Measurements from ENCODE around the gene SLC9A8.
"Not testable (repeated sequence)": the region's sequence is repeated elsewhere in the genome, so short reads cannot be mapped to it uniquely, and the experiment has no call there.

SLC9A8 gene

DNA sequence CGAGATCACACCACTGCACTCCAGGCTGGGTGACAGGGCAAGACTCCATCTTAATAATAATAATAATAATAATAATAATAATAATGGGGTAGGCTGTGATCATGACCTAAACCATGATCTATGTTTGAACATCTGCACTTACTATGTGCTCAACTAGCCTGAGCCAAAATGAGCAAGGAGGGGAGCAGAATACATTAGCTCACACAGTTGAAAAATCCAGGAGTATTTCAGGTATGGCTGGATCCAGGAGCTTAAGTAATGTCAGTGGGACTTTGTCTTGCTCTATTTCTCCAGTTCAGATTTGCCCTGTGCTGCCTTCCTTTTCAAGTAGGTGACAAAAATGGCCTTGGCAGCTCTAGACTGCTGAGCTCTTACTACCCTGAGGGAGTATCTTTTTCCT, 32.7 kb upstream of the SLC9A8 start:
- Histone ChIP-seq H3K4me2 (ENCODE audit: low read depth, low read length, poor library complexity, severe bottlenecking) (no peak overlapping the region), H4K20me1 (ENCODE audit: low read depth, low read length) (no peaks in the 10 kb centered on the region), H3K9ac (ENCODE audit: low read length) (no peak overlapping the region), H3K27ac (ENCODE audit: low read depth, low read length) (no peak overlapping the region), H3K36me3 (ENCODE audit: low read length) (no peaks in the 10 kb centered on the region), H3F3A (ENCODE audit: insufficient read depth) (peaks cover 12% of the 10 kb centered on the region), H3K27me3 (ENCODE audit: low read length) (no peaks in the 10 kb centered on the region), H2AFZ (ENCODE audit: low read depth, low read length, severe bottlenecking) (no peak overlapping the region), H3K9me2 (replicated peaks; ENCODE audit: insufficient read depth, low read length) (no peaks in the 10 kb centered on the region), H3K79me2 (ENCODE audit: insufficient read depth, low read length) (no peaks in the 10 kb centered on the region), H3K9me3 (ENCODE audit: insufficient read depth, low read length) (no peaks in the 10 kb centered on the region), H3K4me3 (ENCODE audit: insufficient read depth, low read length, poor library complexity, severe bottlenecking) (no peak overlapping the region)
- no peak for TF ChIP-seq EZH2phosphoT487 (conservative IDR thresholded peaks at IDR 0.05; ENCODE audit: low read length)
- TF ChIP-seq, protein P1, sequence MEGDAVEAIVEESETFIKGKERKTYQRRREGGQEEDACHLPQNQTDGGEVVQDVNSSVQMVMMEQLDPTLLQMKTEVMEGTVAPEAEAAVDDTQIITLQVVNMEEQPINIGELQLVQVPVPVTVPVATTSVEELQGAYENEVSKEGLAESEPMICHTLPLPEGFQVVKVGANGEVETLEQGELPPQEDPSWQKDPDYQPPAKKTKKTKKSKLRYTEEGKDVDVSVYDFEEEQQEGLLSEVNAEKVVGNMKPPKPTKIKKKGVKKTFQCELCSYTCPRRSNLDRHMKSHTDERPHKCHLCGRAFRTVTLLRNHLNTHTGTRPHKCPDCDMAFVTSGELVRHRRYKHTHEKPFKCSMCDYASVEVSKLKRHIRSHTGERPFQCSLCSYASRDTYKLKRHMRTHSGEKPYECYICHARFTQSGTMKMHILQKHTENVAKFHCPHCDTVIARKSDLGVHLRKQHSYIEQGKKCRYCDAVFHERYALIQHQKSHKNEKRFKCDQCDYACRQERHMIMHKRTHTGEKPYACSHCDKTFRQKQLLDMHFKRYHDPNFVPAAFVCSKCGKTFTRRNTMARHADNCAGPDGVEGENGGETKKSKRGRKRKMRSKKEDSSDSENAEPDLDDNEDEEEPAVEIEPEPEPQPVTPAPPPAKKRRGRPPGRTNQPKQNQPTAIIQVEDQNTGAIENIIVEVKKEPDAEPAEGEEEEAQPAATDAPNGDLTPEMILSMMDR (IDR thresholded peaks at IDR 0.05; ENCODE audit: insufficient read depth, low read length, poor library complexity, severe bottlenecking): no peak

DNA sequence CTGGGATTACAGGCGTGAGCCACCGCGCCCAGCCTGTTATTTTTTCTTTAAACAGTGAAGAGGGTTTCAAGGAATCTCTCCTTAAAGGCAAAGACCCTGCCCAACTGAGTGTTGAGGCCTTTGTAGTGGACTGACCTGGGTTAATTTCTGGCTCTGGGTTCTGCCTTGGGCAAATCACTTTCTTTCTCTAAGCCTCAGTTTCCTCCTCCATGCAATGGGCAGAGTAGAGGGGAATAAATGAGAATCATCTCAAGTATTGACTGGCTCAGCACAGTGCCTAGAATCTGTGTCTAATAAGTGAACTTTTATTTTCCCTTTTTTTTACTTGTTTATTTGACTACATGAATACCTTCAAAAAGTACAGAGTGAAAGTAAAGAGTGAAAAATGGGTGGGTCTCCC, 31.0 kb upstream of the SLC9A8 start:
- H3K9ac ChIP-seq (ENCODE audit: low read length): no peak overlapping the region
- no peaks in the 10 kb centered on the region for H4K20me1 ChIP-seq (ENCODE audit: low read depth, low read length)
- H3K27ac ChIP-seq (ENCODE audit: low read depth, low read length): peak overlapping the region; percentile 10; the same call in 1 of the 2 replicates
- peaks cover 28% of the 10 kb centered on the region for H3F3A ChIP-seq (ENCODE audit: insufficient read depth)
- no peak overlapping the region for H3K4me2 ChIP-seq (ENCODE audit: low read depth, low read length, poor library complexity, severe bottlenecking)
- no peak overlapping the region for H2AFZ ChIP-seq (ENCODE audit: low read depth, low read length, severe bottlenecking)
- no peaks in the 10 kb centered on the region for H3K9me3 ChIP-seq (ENCODE audit: insufficient read depth, low read length)
- no peaks in the 10 kb centered on the region for H3K79me2 ChIP-seq (ENCODE audit: insufficient read depth, low read length)
- H3K36me3 ChIP-seq (ENCODE audit: low read length): no peaks in the 10 kb centered on the region
- no peaks in the 10 kb centered on the region for H3K9me2 ChIP-seq (replicated peaks; ENCODE audit: insufficient read depth, low read length)
- TF ChIP-seq, protein P1 (IDR thresholded peaks at IDR 0.05; ENCODE audit: insufficient read depth, low read length, poor library complexity, severe bottlenecking): no peak
- no peak for TF ChIP-seq EZH2phosphoT487 (conservative IDR thresholded peaks at IDR 0.05; ENCODE audit: low read length)
- no peaks in the 10 kb centered on the region for H3K27me3 ChIP-seq (ENCODE audit: low read length)
- no peak overlapping the region for H3K4me3 ChIP-seq (ENCODE audit: insufficient read depth, low read length, poor library complexity, severe bottlenecking)

DNA sequence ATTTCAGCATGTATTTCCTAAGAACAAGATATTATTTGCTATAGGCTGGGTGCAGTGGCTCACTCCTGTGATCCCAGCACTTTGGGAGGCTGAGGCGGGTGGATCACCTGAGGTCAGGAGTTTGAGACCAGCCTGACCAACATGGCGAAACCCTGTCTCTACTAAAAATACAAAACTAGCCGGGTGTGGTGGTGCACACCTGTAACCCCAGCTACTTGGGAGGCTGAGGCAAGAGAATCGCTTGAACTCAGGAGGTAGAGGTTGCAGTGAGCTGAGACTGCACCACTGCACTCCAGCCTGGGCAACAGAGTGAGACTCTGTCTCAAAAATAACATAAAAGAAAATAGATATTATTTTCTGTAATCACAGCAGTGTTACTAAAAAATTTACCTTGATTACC, 30.2 kb upstream of the SLC9A8 start:
- H3K4me3 ChIP-seq (ENCODE audit: insufficient read depth, low read length, poor library complexity, severe bottlenecking); H3K79me2 ChIP-seq (ENCODE audit: insufficient read depth, low read length); H3K9ac ChIP-seq (ENCODE audit: low read length); H3K9me3 ChIP-seq (ENCODE audit: insufficient read depth, low read length); H3K9me2 ChIP-seq (replicated peaks; ENCODE audit: insufficient read depth, low read length); H3K27me3 ChIP-seq (ENCODE audit: low read length); H4K20me1 ChIP-seq (ENCODE audit: low read depth, low read length); H2AFZ ChIP-seq (ENCODE audit: low read depth, low read length, severe bottlenecking); H3K36me3 ChIP-seq (ENCODE audit: low read length); H3K4me2 ChIP-seq (ENCODE audit: low read depth, low read length, poor library complexity, severe bottlenecking); H3K27ac ChIP-seq (ENCODE audit: low read depth, low read length): not testable (repeated sequence)
- peaks cover 35% of the 10 kb centered on the region for H3F3A ChIP-seq (ENCODE audit: insufficient read depth)

DNA sequence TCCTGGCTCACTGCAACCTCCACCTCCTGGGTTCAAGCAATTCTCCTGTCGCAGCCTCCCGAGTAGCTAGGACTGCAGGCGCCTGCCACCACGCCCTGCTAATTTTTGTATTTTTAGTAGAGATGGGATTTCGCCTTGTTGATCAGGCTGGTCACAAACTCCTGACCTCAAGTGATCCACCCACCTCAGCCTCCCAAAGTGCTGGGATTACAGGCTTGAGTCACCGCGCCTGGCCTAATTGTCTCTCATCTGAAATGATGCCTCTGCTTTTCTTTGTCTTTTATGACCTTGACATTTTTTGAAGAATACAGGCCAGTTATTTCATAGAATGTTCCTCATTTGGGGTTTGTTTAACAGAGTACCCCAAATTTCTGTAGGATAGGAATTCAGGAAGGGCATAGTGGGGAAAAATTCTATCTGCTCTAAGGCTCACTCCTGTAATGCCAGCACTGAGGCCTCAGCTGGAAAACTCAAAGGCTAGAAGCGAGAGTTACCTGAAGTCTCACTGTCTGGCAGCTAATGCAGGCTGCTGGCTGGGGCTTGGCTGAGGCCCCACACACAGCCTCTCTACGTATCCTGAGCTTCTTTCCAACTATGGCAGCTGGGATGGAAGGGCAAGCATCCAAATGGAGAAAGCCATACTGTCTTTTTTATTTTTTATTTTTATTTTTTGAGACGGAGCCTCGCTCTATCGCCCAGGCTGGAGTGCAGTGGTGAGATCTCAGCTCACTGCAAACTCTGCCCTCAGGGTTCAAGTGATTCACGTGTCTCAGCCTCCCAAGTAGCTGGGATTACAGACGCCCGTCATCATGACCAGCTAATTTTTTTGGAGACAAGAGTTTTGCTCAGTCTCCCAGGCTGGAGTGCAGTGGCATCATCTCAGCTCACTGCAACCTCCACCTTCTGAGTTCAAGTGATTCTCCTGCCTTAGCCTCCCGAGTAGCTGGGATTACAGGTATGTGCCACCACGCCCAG, 29.3 kb upstream of the SLC9A8 start:
- H4K20me1 ChIP-seq (ENCODE audit: low read depth, low read length); H3K9me2 ChIP-seq (replicated peaks; ENCODE audit: insufficient read depth, low read length); H3K9me3 ChIP-seq (ENCODE audit: insufficient read depth, low read length); H3K79me2 ChIP-seq (ENCODE audit: insufficient read depth, low read length); H3K4me2 ChIP-seq (ENCODE audit: low read depth, low read length, poor library complexity, severe bottlenecking); H3K36me3 ChIP-seq (ENCODE audit: low read length); H3K9ac ChIP-seq (ENCODE audit: low read length); H3K27me3 ChIP-seq (ENCODE audit: low read length); H3K4me3 ChIP-seq (ENCODE audit: insufficient read depth, low read length, poor library complexity, severe bottlenecking); H2AFZ ChIP-seq (ENCODE audit: low read depth, low read length, severe bottlenecking): not testable (repeated sequence)
- H3F3A ChIP-seq (ENCODE audit: insufficient read depth): peaks cover 36% of the 10 kb centered on the region
- peak overlapping the region; percentile 37; the same call in 1 of the 2 replicates for H3K27ac ChIP-seq (ENCODE audit: low read depth, low read length)
